ENCODE results near the gene IGSF5.
"Not testable (repeated sequence)": the region's sequence is repeated elsewhere in the genome, so short reads cannot be mapped to it uniquely, and the experiment has no call there.

IGSF5 gene

GRCh38 chr21:39744883-39745282, at the start of gene IGSF5:
TSS of gene IGSF5 (plus strand) at chr21:39745183. CDS start at chr21:39745510, 327 bp downstream.
- not testable (repeated sequence) for H3K4me1 Mint-ChIP-seq; DNase-seq (ENCODE audit: low spot score in 2 of 2); H3K27ac Mint-ChIP-seq; H3K36me3 Mint-ChIP-seq; ATAC-seq (ENCODE audit: low read depth); H3K9me3 Mint-ChIP-seq; H3K27me3 Mint-ChIP-seq; H3K4me3 Mint-ChIP-seq

GRCh38 chr21:39696196-39696595, 48.8 kb upstream of the IGSF5 start:
- DNase-seq (ENCODE audit: low spot score in 2 of 2) = no peak
- Mint-ChIP-seq H3K4me3 (no peak overlapping the region), H3K9me3 (peaks cover 2% of the 10 kb centered on the region), H3K27me3 (no peaks in the 10 kb centered on the region), H3K27ac (no peak overlapping the region), H3K4me1 (no peaks in the 10 kb centered on the region), H3K36me3 (no peaks in the 10 kb centered on the region)
- ATAC-seq (ENCODE audit: low read depth) = no peak

- no peaks in the 10 kb centered on the region for H3K36me3 Mint-ChIP-seq
- H3K4me1 Mint-ChIP-seq = no peaks in the 10 kb centered on the region
- H3K27me3 Mint-ChIP-seq = no peaks in the 10 kb centered on the region
- H3K9me3 Mint-ChIP-seq = peaks cover 2% of the 10 kb centered on the region
- ATAC-seq (ENCODE audit: low read depth) = no peak
- H3K27ac Mint-ChIP-seq = no peak overlapping the region
- DNase-seq (ENCODE audit: low spot score in 2 of 2) = no peak
- H3K4me3 Mint-ChIP-seq = no peak overlapping the region
These were observed 48.4 kb upstream of the IGSF5 start for GRCh38 chr21:39696618-39697017.

- Mint-ChIP-seq H3K36me3 (peaks cover 2% of the 10 kb centered on the region), H3K9me3 (peaks cover 2% of the 10 kb centered on the region), H3K27ac (no peak overlapping the region), H3K4me1 (no peaks in the 10 kb centered on the region), H3K4me3 (no peak overlapping the region), H3K27me3 (peaks cover 1% of the 10 kb centered on the region)
- DNase-seq (ENCODE audit: low spot score in 2 of 2) (no peak), ATAC-seq (ENCODE audit: low read depth) (no peak)
These were observed 44.7 kb upstream of the IGSF5 start for GRCh38 chr21:39700318-39700717.

- peaks cover 2% of the 10 kb centered on the region for H3K36me3 Mint-ChIP-seq
- H3K27ac Mint-ChIP-seq = no peak overlapping the region
- peaks cover 1% of the 10 kb centered on the region for H3K27me3 Mint-ChIP-seq
These were observed 41.4 kb upstream of the IGSF5 start for GRCh38 chr21:39703578-39703977.

DNA sequence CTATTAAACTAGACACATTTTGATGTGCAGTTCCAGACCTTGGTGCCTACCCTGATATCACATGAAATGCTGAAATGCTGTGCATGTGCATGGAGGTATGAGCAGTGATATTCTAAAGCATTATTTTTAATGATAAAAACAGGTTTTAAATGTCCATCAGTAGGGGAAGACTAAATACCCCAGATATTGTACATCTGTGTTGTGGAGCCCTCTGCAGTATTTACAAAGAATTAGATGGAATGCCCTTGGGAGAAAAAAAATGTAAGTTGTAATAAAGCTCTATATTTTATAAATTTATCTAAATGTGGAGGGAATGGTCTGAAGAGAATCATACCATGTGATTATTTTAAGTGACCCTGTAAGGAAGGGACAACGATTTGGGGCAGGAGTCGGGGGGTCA, 39.1 kb upstream of the IGSF5 start:
- Mint-ChIP-seq H3K36me3 (peaks cover 2% of the 10 kb centered on the region), H3K9me3 (peaks cover 3% of the 10 kb centered on the region), H3K4me3 (no peak overlapping the region), H3K27ac (no peak overlapping the region), H3K27me3 (peaks cover 1% of the 10 kb centered on the region), H3K4me1 (no peaks in the 10 kb centered on the region)
- ATAC-seq (ENCODE audit: low read depth) (no peak), DNase-seq (ENCODE audit: low spot score in 2 of 2) (no peak)

More at GRCh38 chr21:39703578-39703977, 41.4 kb upstream of the IGSF5 start:
- ATAC-seq (ENCODE audit: low read depth) = no peak
- DNase-seq (ENCODE audit: low spot score in 2 of 2) = no peak
- Mint-ChIP-seq H3K9me3 (peaks cover 2% of the 10 kb centered on the region), H3K4me1 (no peaks in the 10 kb centered on the region), H3K4me3 (no peak overlapping the region)

- DNase-seq (ENCODE audit: low spot score in 2 of 2) (no peak), ATAC-seq (ENCODE audit: low read depth) (no peak)
- Mint-ChIP-seq H3K27me3 (peaks cover 1% of the 10 kb centered on the region), H3K4me3 (no peak overlapping the region), H3K27ac (no peak overlapping the region), H3K36me3 (peaks cover 2% of the 10 kb centered on the region), H3K9me3 (peaks cover 3% of the 10 kb centered on the region), H3K4me1 (no peaks in the 10 kb centered on the region)
These were observed 37.7 kb upstream of the IGSF5 start for GRCh38 chr21:39707316-39707715.

- DNase-seq (ENCODE audit: low spot score in 2 of 2) (no peak), ATAC-seq (ENCODE audit: low read depth) (no peak)
- peaks cover 2% of the 10 kb centered on the region for H3K27me3 Mint-ChIP-seq
- H3K4me1 Mint-ChIP-seq = no peaks in the 10 kb centered on the region
- no peak overlapping the region for H3K27ac Mint-ChIP-seq
- no peak overlapping the region for H3K4me3 Mint-ChIP-seq
- H3K9me3 Mint-ChIP-seq = peaks cover 1% of the 10 kb centered on the region
- H3K36me3 Mint-ChIP-seq = no peaks in the 10 kb centered on the region
These were observed 34.1 kb upstream of the IGSF5 start for GRCh38 chr21:39710866-39711265.

GRCh38 chr21:39712273-39712672, 32.7 kb upstream of the IGSF5 start:
- Mint-ChIP-seq H3K27me3 (peaks cover 2% of the 10 kb centered on the region), H3K36me3 (no peaks in the 10 kb centered on the region), H3K27ac (no peak overlapping the region), H3K4me1 (no peaks in the 10 kb centered on the region), H3K4me3 (no peak overlapping the region), H3K9me3 (peaks cover 1% of the 10 kb centered on the region)
- no peak for ATAC-seq (ENCODE audit: low read depth)
- DNase-seq (ENCODE audit: low spot score in 2 of 2) = no peak

- no peak overlapping the region for H3K27ac Mint-ChIP-seq
- peaks cover 2% of the 10 kb centered on the region for H3K27me3 Mint-ChIP-seq
- DNase-seq (ENCODE audit: low spot score in 2 of 2) = no peak
- H3K9me3 Mint-ChIP-seq = peaks cover 1% of the 10 kb centered on the region
- no peak overlapping the region for H3K4me3 Mint-ChIP-seq
- H3K4me1 Mint-ChIP-seq = no peaks in the 10 kb centered on the region
- ATAC-seq (ENCODE audit: low read depth) = no peak
- no peaks in the 10 kb centered on the region for H3K36me3 Mint-ChIP-seq
These were observed 32.0 kb upstream of the IGSF5 start for GRCh38 chr21:39712976-39713375.

DNA sequence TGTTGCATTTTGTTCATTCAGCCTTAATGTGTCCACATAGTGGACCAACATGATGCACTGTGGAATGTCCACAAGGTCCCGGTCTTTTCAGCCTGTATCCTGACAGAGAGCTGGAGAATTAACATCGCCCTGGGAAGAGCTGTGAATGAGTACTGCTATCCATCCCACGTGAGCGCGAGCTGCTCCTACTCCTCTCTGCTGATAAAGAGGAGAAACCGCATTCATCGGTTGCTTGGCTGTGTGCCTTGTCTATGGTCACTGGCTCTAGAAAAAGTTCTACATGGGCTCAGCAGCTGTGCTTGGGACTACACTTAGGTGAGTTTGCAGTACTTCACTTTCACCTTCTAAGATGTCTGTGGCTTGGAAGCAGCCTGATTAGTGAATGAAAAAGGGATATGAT, 31.1 kb upstream of the IGSF5 start:
- Mint-ChIP-seq H3K27ac (no peak overlapping the region), H3K9me3 (peaks cover 1% of the 10 kb centered on the region), H3K27me3 (peaks cover 2% of the 10 kb centered on the region), H3K36me3 (no peaks in the 10 kb centered on the region), H3K4me1 (no peaks in the 10 kb centered on the region), H3K4me3 (no peak overlapping the region)
- DNase-seq (ENCODE audit: low spot score in 2 of 2) = no peak
- no peak for ATAC-seq (ENCODE audit: low read depth)

- Mint-ChIP-seq H3K4me1 (no peaks in the 10 kb centered on the region), H3K27me3 (peaks cover 2% of the 10 kb centered on the region), H3K4me3 (no peak overlapping the region), H3K27ac (no peak overlapping the region), H3K36me3 (no peaks in the 10 kb centered on the region), H3K9me3 (no peaks in the 10 kb centered on the region)
- ATAC-seq (ENCODE audit: low read depth) (no peak), DNase-seq (ENCODE audit: low spot score in 2 of 2) (no peak)
These were observed 30.7 kb upstream of the IGSF5 start for GRCh38 chr21:39714331-39714730.

DNA sequence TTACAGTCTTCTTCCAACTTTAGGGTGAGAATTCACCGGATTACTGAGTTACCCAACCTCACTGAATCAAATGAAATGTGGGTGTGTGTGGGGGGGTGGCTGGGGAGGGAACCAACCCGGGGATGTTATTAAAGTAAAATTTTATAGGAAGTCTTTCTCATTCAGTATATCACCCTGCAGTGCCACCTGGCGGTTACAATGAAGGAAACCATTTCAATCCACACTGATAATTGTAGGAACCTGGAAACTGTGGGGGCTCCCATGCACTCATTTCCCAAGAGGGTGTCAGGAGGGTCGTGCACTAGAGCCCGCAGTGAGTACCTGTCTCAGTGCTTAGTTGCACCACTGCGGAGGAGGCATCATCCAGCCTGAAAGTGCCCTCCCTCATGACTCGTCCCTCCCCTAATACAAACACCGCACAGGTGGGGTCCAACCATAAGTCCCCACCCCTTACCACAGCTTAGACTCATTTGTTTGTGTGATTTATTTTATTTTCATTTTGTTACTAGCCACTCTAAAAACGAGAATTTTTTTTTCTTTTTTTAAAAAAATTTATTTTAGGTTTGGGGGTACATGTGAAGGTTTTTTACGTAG, 29.1 kb upstream of the IGSF5 start:
- peak in 1 of 2 donors; percentile 1 for DNase-seq (ENCODE audit: low spot score in 2 of 2)
- Mint-ChIP-seq H3K36me3 (no peaks in the 10 kb centered on the region), H3K4me3 (no peak overlapping the region), H3K9me3 (no peaks in the 10 kb centered on the region), H3K27ac (no peak overlapping the region), H3K27me3 (peaks cover 2% of the 10 kb centered on the region), H3K4me1 (no peaks in the 10 kb centered on the region)
- ATAC-seq (ENCODE audit: low read depth) = no peak

GRCh38 chr21:39720126-39720778, 24.7 kb upstream of the IGSF5 start:
- Mint-ChIP-seq H3K9me3 (peaks cover 5% of the 10 kb centered on the region), H3K27me3 (peaks cover 2% of the 10 kb centered on the region), H3K27ac (no peak overlapping the region), H3K4me3 (no peak overlapping the region), H3K4me1 (no peaks in the 10 kb centered on the region), H3K36me3 (no peaks in the 10 kb centered on the region)
- DNase-seq (ENCODE audit: low spot score in 2 of 2) (no peak), ATAC-seq (ENCODE audit: low read depth) (no peak)

- DNase-seq (ENCODE audit: low spot score in 2 of 2) (no peak), ATAC-seq (ENCODE audit: low read depth) (no peak)
- Mint-ChIP-seq H3K27ac (no peak overlapping the region), H3K9me3 (peaks cover 5% of the 10 kb centered on the region), H3K4me1 (no peaks in the 10 kb centered on the region), H3K27me3 (peaks cover 2% of the 10 kb centered on the region), H3K36me3 (no peaks in the 10 kb centered on the region), H3K4me3 (no peak overlapping the region)
These were observed 23.1 kb upstream of the IGSF5 start for GRCh38 chr21:39721885-39722284.

All from memory B cell (primary cell).